Neural progenitor cell (in vitro differentiated cells): ENCODE results near the gene TLR3.

Source experiments
- CTCF ChIP-seq: fragments of 200-600 bp; sonication (generic); IDR thresholded peaks from 2 replicates; pipeline ENCODE4 v1.5.1; 2017; ENCODE audit warnings: antibody characterized with exemption, mild to moderate bottlenecking
- EZH2 ChIP-seq: fragments of 200-600 bp; sonication (generic); IDR thresholded peaks from 2 replicates; pipeline ENCODE4 v1.6.1; 2017; ENCODE audit warnings: antibody characterized with exemption, mild to moderate bottlenecking, moderate library complexity
- EZH2phosphoT487 ChIP-seq: fragments of 200-600 bp; sonication (generic); IDR thresholded peaks from 2 replicates; pipeline ENCODE4 v1.6.1; 2017; ENCODE audit warnings: antibody characterized with exemption

- no peak for TF ChIP-seq CTCF
- TF ChIP-seq EZH2 = no peak
- TF ChIP-seq EZH2phosphoT487 = no peak
These were observed 44.1 kb upstream of the TLR3 start for GRCh38 chr4:186024637-186025407.
